ENCODE results near the gene PDIA6. TPM values are rescaled to one million over a fixed set of nuclear protein-coding genes. Genes with fewer than 3 reads are reported as not detected.

The PDIA6 gene, protein sequence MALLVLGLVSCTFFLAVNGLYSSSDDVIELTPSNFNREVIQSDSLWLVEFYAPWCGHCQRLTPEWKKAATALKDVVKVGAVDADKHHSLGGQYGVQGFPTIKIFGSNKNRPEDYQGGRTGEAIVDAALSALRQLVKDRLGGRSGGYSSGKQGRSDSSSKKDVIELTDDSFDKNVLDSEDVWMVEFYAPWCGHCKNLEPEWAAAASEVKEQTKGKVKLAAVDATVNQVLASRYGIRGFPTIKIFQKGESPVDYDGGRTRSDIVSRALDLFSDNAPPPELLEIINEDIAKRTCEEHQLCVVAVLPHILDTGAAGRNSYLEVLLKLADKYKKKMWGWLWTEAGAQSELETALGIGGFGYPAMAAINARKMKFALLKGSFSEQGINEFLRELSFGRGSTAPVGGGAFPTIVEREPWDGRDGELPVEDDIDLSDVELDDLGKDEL
- 271 TPM for total RNA-seq (2021; ENCODE audit: unreplicated experiment)
- 225 TPM for polyA plus RNA-seq (2012; ENCODE audit: insufficient read length)
- Bru-seq, nascent RNA, result percentile 80 among the genes with signal in this experiment
- BruChase-seq, experiment 1, labeled RNA remaining after a 2-hour chase, result percentile 77 among the genes with signal in this experiment
- BruChase-seq, experiment 2, labeled RNA remaining after a 6-hour chase, result percentile 88 among the genes with signal in this experiment
- long read RNA-seq, transcript PDIA6-201 (13 exons, 2,338 nt), result major isoform, 1,750 of 1,887 reads
- long read RNA-seq, partial matches to known transcripts, result 69 of 1,887 reads
- long read RNA-seq, other reads (novel, unspliced or antisense), result 65 of 1,887 reads

DNA sequence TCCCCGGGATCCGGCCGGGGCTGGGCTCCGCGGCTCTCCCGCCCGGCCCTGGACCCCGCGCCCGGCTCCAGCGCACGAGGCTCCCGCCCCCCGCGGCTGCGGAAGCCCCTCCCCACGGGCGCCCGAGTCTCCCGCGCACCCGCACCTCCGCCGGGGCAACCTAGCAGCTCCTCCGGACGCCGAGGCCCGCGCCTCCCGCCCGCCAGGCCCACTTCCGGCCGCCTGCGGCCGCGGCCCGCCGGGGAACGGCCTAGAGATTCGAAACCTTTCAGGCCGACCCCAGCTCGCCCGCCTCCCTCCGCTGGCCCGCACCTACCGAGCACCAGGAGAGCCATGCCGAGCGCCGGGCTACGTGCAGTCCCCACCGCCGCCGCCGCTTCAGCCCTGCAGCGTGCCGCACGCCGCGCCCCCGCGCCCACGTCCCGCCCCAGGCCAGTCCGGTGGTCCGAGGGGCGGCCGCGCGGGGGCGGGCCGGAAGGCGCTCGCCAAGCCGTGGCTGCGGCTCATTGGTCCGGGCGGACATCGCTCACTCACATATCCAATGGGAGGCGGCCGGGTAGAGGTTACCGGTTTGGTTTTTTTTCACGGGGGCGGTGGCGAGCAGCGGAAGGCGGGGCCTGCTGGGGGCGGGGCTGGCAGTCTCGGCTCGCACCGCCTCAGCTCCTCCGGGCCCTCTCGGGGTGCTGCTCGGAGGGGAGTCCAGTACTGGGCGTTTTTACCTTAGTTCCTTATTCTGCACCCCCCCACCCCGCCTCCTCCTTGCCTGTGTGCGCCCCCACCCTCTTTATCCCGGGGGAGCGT is at the start of gene PDIA6:
Gene PDIA6 (minus strand): TSS at position 424 of the 801 bp plus-strand sequence. CDS start 89 bp downstream, at position 335.
- CTCF ChIA-PET, result interaction anchor here (0.6 to 0.7 kb wide), 3 partner anchors 20 to 818 kb away, joined by 3 to 6 read pairs (median 5); no protein-coding TSS in a partner anchor
- ATAC-seq, result peak; percentile 99
- Histone ChIP-seq H3K9me3 (ENCODE audit: control insufficient read depth, insufficient read depth, low read depth, low read length) (no peaks in the 10 kb centered on the region), H3K27me3 (ENCODE audit: control insufficient read depth, insufficient read depth, low read length) (no peaks in the 10 kb centered on the region), H3K4me1 (ENCODE audit: control insufficient read depth, insufficient read depth, low read length) (peaks cover 20% of the 10 kb centered on the region), H3K4me3 (ENCODE audit: low read depth in 2 of 2, low read length in 2 of 2) (peak within 1 kb of the TSS; percentile 60 to 88), H3K27ac (ENCODE audit: low read length) (peak within 1 kb of the TSS; percentile 89), H3K36me3 (ENCODE audit: control insufficient read depth, insufficient read depth, low read length) (peaks cover 4% of the 10 kb centered on the region)
- no TSS peak for BruUV-seq (replicated peaks)
- TF ChIP-seq, protein P1, sequence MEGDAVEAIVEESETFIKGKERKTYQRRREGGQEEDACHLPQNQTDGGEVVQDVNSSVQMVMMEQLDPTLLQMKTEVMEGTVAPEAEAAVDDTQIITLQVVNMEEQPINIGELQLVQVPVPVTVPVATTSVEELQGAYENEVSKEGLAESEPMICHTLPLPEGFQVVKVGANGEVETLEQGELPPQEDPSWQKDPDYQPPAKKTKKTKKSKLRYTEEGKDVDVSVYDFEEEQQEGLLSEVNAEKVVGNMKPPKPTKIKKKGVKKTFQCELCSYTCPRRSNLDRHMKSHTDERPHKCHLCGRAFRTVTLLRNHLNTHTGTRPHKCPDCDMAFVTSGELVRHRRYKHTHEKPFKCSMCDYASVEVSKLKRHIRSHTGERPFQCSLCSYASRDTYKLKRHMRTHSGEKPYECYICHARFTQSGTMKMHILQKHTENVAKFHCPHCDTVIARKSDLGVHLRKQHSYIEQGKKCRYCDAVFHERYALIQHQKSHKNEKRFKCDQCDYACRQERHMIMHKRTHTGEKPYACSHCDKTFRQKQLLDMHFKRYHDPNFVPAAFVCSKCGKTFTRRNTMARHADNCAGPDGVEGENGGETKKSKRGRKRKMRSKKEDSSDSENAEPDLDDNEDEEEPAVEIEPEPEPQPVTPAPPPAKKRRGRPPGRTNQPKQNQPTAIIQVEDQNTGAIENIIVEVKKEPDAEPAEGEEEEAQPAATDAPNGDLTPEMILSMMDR (IDR thresholded peaks at IDR 0.05), result no peak
- TF ChIP-seq SIN3A (IDR thresholded peaks at IDR 0.05; ENCODE audit: borderline replicate concordance, insufficient read depth, low read depth, low read length) (peak; percentile 52; the same call in 1 of the 2 replicates), TCF7L2 (IDR thresholded peaks at IDR 0.05; ENCODE audit: low read depth, low read length) (no peak), REST (IDR thresholded peaks at IDR 0.05; ENCODE audit: insufficient read depth in 1 of 2, low read depth in 2 of 2, low read length in 1 of 2) (no peak), POLR2AphosphoS5 (IDR thresholded peaks at IDR 0.05; ENCODE audit: low read depth, low read length) (peak; percentile 44; the same call in 1 of the 2 replicates)
- POLR2A ChIA-PET, result interaction anchor here (0.6 kb wide), 2 partner anchors 159 to 191 kb away, joined by 3 to 12 read pairs; no protein-coding TSS in a partner anchor
- in situ Hi-C loops (cut with HindIII; ENCODE audit: low pct_unique_long_range_greater_than_20kb, low sequenced_read_pairs), result no loop called here
- intact Hi-C loops (cut with micrococcal nuclease; ENCODE audit: unreplicated experiment), result no loop called here
- peak; percentile 50 for DNase-seq (ENCODE audit: low read depth, low spot score)

DNA sequence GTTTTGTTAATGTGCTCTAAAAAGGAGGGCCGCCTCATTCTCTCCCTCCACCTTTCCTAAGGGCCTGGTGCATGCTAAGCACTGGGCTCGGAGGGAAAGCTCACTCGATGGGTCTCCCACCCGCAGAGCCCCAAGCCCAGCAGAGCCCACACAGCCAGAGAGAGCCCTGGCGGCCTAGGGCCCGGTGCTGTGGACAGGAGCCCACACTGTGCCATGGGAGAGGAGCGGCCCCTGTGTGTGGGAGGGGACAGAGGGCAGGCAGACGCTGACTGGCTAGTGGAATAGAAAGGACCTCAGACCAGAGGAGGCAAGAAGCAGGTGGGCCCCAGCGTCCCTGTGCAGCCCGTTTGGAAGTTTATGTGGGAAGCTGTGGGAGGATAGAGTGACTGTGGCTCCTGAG is 49.7 kb upstream of the PDIA6 start:
- TF ChIP-seq TCF7L2 (IDR thresholded peaks at IDR 0.05; ENCODE audit: low read depth, low read length) (no peak), POLR2AphosphoS5 (IDR thresholded peaks at IDR 0.05; ENCODE audit: low read depth, low read length) (no peak), SIN3A (IDR thresholded peaks at IDR 0.05; ENCODE audit: borderline replicate concordance, insufficient read depth, low read depth, low read length) (no peak), REST (IDR thresholded peaks at IDR 0.05; ENCODE audit: insufficient read depth in 1 of 2, low read depth in 2 of 2, low read length in 1 of 2) (no peak)
- TF ChIP-seq, protein P1 (IDR thresholded peaks at IDR 0.05), result no peak
- CTCF ChIA-PET, result no interaction called here

More for the DNA sequence above, 49.7 kb upstream of the PDIA6 start:
- POLR2A ChIA-PET, result no interaction called here
- BruUV-seq (replicated peaks), result no TSS peak
- H3K27ac ChIP-seq (ENCODE audit: low read length), result no peak overlapping the region
- peaks cover 15% of the 10 kb centered on the region for H3K27me3 ChIP-seq (ENCODE audit: control insufficient read depth, insufficient read depth, low read length)
- no peak overlapping the region for H3K4me3 ChIP-seq (ENCODE audit: low read depth in 2 of 2, low read length in 2 of 2)
- no peaks in the 10 kb centered on the region for H3K9me3 ChIP-seq (ENCODE audit: control insufficient read depth, insufficient read depth, low read depth, low read length)
- no peak for DNase-seq (ENCODE audit: low read depth, low spot score)
- H3K36me3 ChIP-seq (ENCODE audit: control insufficient read depth, insufficient read depth, low read length), result no peaks in the 10 kb centered on the region
- intact Hi-C loops (cut with micrococcal nuclease; ENCODE audit: unreplicated experiment) (no loop called here), in situ Hi-C loops (cut with HindIII; ENCODE audit: low pct_unique_long_range_greater_than_20kb, low sequenced_read_pairs) (no loop called here)
- ATAC-seq, result no peak
- no peaks in the 10 kb centered on the region for H3K4me1 ChIP-seq (ENCODE audit: control insufficient read depth, insufficient read depth, low read length)
